Omental fat pad (tissue), 4 donors: ENCODE measurements around the gene LRRTM3. TPM values are rescaled to one million over a fixed set of nuclear protein-coding genes. Genes with fewer than 3 reads are reported as not detected.

Experiments used
- ATAC-seq: fragments of 150-250 bp; one replicate; pipeline ENCODE4 v1.9.1; 2016; ENCODE audit warnings: mild to moderate bottlenecking, moderate library complexity; ENCODE audit not compliant: low FRiP score
- DNase-seq: peaks from one replicate; pipeline ENCODE4 v3.0.0-alpha.2; 2019; ENCODE audit warnings: low spot score
- CTCF ChIP-seq, 3 donors: fragments of 450-650 bp; IDR thresholded peaks; one replicate each; pipeline ENCODE4 v1.5.1; 2016 to 2017; ENCODE audit warnings: antibody characterized with exemption in 3 of 3, mild to moderate bottlenecking in 3 of 3, moderate library complexity in 2 of 3
- total RNA-seq, 4 donors: library from RNA; depleted of rRNA; stranded (reverse); fragments of >200 nt; gene quantifications; one replicate each; pipeline ENCODE4 v1.1.0, GENCODE V29; 2016

LRRTM3 gene
- total RNA-seq, 4 donors from 2014 or later = 0.09 TPM; not detected in 3

GRCh38 chr10:67036808-67037207, 111.0 kb downstream of the LRRTM3 start:
- ATAC-seq (no peak), DNase-seq (no peak)
- TF ChIP-seq CTCF (IDR thresholded peaks at IDR 0.05) = no peak

- TF ChIP-seq CTCF (IDR thresholded peaks at IDR 0.05) = no peak
- no peak for DNase-seq
- no peak for ATAC-seq
These were observed 117.2 kb downstream of the LRRTM3 start for GRCh38 chr10:67043041-67043440.

GRCh38 chr10:67045404-67045803, 119.6 kb downstream of the LRRTM3 start:
- ATAC-seq (no peak), DNase-seq (no peak)
- no peak for TF ChIP-seq CTCF (IDR thresholded peaks at IDR 0.05)

GRCh38 chr10:67046507-67046906, 120.7 kb downstream of the LRRTM3 start:
- no peak for DNase-seq
- ATAC-seq = no peak
- TF ChIP-seq CTCF (IDR thresholded peaks at IDR 0.05) = no peak

- no peak for ATAC-seq
- no peak for TF ChIP-seq CTCF (IDR thresholded peaks at IDR 0.05)
- DNase-seq = no peak
These were observed 124.2 kb downstream of the LRRTM3 start for GRCh38 chr10:67049988-67050387.

- no peak for ATAC-seq
- no peak for DNase-seq
- TF ChIP-seq CTCF (IDR thresholded peaks at IDR 0.05) = no peak
These were observed 124.6 kb downstream of the LRRTM3 start for GRCh38 chr10:67050415-67050814.

GRCh38 chr10:67072654-67073053, 146.8 kb downstream of the LRRTM3 start:
- no peak for TF ChIP-seq CTCF (IDR thresholded peaks at IDR 0.05)
- no peak for DNase-seq
- ATAC-seq = no peak
